ENCODE results near the gene DGAT2L6.

The DGAT2L6 gene

GRCh38 chrX:70176938-70177533 lies at the start of gene DGAT2L6:
TSS of gene DGAT2L6 (plus strand) at chrX:70177483. CDS start at chrX:70177583, 100 bp downstream.
- DNase-seq: no peak

GRCh38 chrX:70128071-70128470 lies 49.2 kb upstream of the DGAT2L6 start:
- DNase-seq: no peak

GRCh38 chrX:70129816-70130215 lies 47.5 kb upstream of the DGAT2L6 start:
- no peak for DNase-seq

- DNase-seq: no peak
Observed at GRCh38 chrX:70132224-70132623, 45.1 kb upstream of the DGAT2L6 start.

- no peak for DNase-seq
Observed at GRCh38 chrX:70132877-70133302, 44.4 kb upstream of the DGAT2L6 start.

GRCh38 chrX:70133303-70134115 lies 43.8 kb upstream of the DGAT2L6 start, which contains the start of gene IGBP1:
TSS of gene IGBP1 (plus strand) at chrX:70133447. CDS start at chrX:70133948, 501 bp downstream.
- peak in 13 of 14 donors; percentile 13 to 84 (median 63) for DNase-seq

GRCh38 chrX:70134116-70134477 lies 43.2 kb upstream of the DGAT2L6 start:
- peak in 1 of 14 donors; percentile 20 for DNase-seq

- no peak for DNase-seq
Observed at GRCh38 chrX:70138622-70139021, 38.7 kb upstream of the DGAT2L6 start.

- DNase-seq: peak in 3 of 14 donors; percentile 0 to 2 (median 0)
Observed at GRCh38 chrX:70139736-70140135, 37.5 kb upstream of the DGAT2L6 start.

- DNase-seq: no peak
Observed at GRCh38 chrX:70141373-70141772, 35.9 kb upstream of the DGAT2L6 start.

GRCh38 chrX:70166601-70167590 lies 10.4 kb upstream of the DGAT2L6 start:
- no peak for DNase-seq

GRCh38 chrX:70168238-70169188 lies 8.8 kb upstream of the DGAT2L6 start:
- no peak for DNase-seq

- no peak for DNase-seq
Observed at GRCh38 chrX:70169281-70169680, 8.0 kb upstream of the DGAT2L6 start.

GRCh38 chrX:70171624-70172023 lies 5.7 kb upstream of the DGAT2L6 start:
- DNase-seq: no peak

GRCh38 chrX:70172221-70172620 lies 5.1 kb upstream of the DGAT2L6 start:
- no peak for DNase-seq

GRCh38 chrX:70172964-70173363 lies 4.3 kb upstream of the DGAT2L6 start:
- DNase-seq: no peak

GRCh38 chrX:70174754-70175153 lies 2.5 kb upstream of the DGAT2L6 start:
- DNase-seq: no peak

GRCh38 chrX:70175338-70175737 lies 1.9 kb upstream of the DGAT2L6 start:
- DNase-seq: no peak

- DNase-seq: no peak
Observed at GRCh38 chrX:70183091-70183490, 5.8 kb downstream of the DGAT2L6 start.

- no peak for DNase-seq
Observed at GRCh38 chrX:70190225-70190624, 12.9 kb downstream of the DGAT2L6 start.

GRCh38 chrX:70196961-70197720 lies 19.9 kb downstream of the DGAT2L6 start:
- no peak for DNase-seq
